Body of pancreas (tissue), 4 donors: ENCODE data around the gene ARFGAP2. TPM values are rescaled to one million over a fixed set of nuclear protein-coding genes. Genes with fewer than 3 reads are reported as not detected.

ENCODE experiments used
- ATAC-seq: fragments of 150-250 bp; one replicate; pipeline ENCODE4 v1.9.1; 2016
- DNase-seq, 4 donors: peaks; one replicate each; pipeline ENCODE4 v3.0.0-alpha.2; 2019
- H3K27ac ChIP-seq, 4 donors: fragments of 200-600 bp; sonication (generic); 1 replicate in 3 of 4; 2 replicates in 1 of 4; pipeline versions ENCODE4 v1.5.1 to v1.6.1; 2016 to 2019; ENCODE audit warnings: mild to moderate bottlenecking in 1 of 4, mixed read lengths in 1 of 4, moderate library complexity in 1 of 4
- H3K27me3 ChIP-seq, 2 donors: fragments of 200-600 bp; sonication (generic); one replicate each; pipeline ENCODE4 v1.6.0; 2016; ENCODE audit warnings: mild to moderate bottlenecking in 1 of 2
- H3K36me3 ChIP-seq, 2 donors: fragments of 200-600 bp; sonication (generic); replicated peaks in 1 of 2; 2 replicates each; pipeline ENCODE4 v1.5.1; 2016; ENCODE audit warnings: low read depth in 2 of 2; ENCODE audit not compliant: insufficient read depth in 1 of 2
- H3K4me1 ChIP-seq: fragments of 200-600 bp; sonication (generic); one replicate; pipeline ENCODE4 v1.6.0; 2016
- H3K4me3 ChIP-seq, 2 donors: fragments of 200-600 bp; sonication (generic); 1 replicate in 1 of 2; 2 replicates in 1 of 2; pipeline ENCODE4 v1.5.1; 2016 to 2019
- H3K9me3 ChIP-seq, 3 donors: fragments of 200-600 bp; sonication (generic); 1 replicate in 2 of 3; 2 replicates in 1 of 3; pipeline ENCODE4 v1.5.1; 2016
- CTCF ChIP-seq, 7 experiments: fragments of 450-650 bp in 4 of 7; fragments of 200-600 bp in 3 of 7; sonication (generic) in 3 of 7; IDR thresholded peaks; one replicate each; pipeline ENCODE4 v1.5.1; 2016 to 2019; ENCODE audit warnings: antibody characterized with exemption in 7 of 7
- POLR2A ChIP-seq, 3 donors: fragments of 450-650 bp; IDR thresholded peaks; one replicate each; pipeline ENCODE4 v1.6.1; 2016; ENCODE audit warnings: antibody characterized with exemption in 3 of 3, mild to moderate bottlenecking in 2 of 3
- WGBS, 2 donors: methylation state at CpG; one replicate each; pipeline ENCODE4 v1.1.5; 2017; 5-methylcytosine and 5-hydroxymethylcytosine counted together
- intact Hi-C: fragments of 100-400 bp; cut with DNase I; formaldehyde crosslinking; loops from one replicate; pipeline ENCODE4 v1.15.1; 2023
- total RNA-seq, 2 donors: library from RNA; depleted of rRNA; stranded (reverse); fragments of >200 nt; gene quantifications; one replicate each; pipeline ENCODE4 v1.1.0, GENCODE V29; 2016

The ARFGAP2 gene
- total RNA-seq, 2 donors from 2014 or later = 143 to 212 TPM

DNA sequence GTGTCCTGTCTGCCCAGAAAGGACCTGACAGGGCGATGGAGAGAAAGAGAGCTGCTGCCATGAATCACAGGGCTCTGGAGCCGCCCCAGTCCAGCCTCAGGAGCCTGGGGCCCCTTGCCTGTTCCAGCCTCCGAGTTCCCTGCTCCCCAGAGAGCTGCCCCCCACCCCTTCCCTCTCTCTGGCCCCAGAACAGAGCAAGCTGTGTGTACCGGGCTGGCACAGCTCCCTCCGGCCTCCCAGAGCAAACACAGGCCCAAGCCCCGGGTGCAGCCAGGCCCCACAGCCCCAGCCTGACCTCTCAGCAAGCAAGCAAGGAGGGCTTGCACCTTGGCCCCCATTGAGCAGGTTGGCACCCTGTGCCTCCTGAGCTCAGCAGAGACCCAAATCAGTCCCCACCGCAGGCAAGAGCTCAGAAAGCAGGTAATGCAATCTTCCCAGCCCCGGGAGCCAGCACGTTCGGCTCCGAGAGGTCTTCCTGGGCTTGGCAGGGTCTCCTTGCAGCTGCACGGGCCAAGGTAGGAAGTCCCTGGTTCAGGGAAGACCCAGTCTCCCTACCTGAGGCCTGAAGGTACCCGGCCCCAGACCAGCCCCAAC lies 8.1 kb upstream of the ARFGAP2 start:
- intact Hi-C loops = no loop called here
- Histone ChIP-seq H3K36me3 (no peaks in the 10 kb centered on the region), H3K27ac (peak overlapping the region; percentile 85 to 92 (median 90)), H3K4me3 (peak overlapping the region; percentile 63 to 77), H3K9me3 (no peaks in the 10 kb centered on the region), H3K4me1 (peaks cover 47% of the 10 kb centered on the region), H3K27me3 (no peaks in the 10 kb centered on the region)
- no peak for ATAC-seq
- TF ChIP-seq POLR2A (IDR thresholded peaks at IDR 0.05) (no peak), CTCF (IDR thresholded peaks at IDR 0.05) (no peak)
- peak; percentile 55 to 82 (median 74) for DNase-seq
- WGBS, 2 donors = 17% methylated on average over 9 of the region's 13 CpGs; no CpG with 5 or more reads in 1 of the 2 donors

GRCh38 chr11:47183969-47184368 lies 7.3 kb upstream of the ARFGAP2 start:
- peak overlapping the region in 3 of 4 donors; percentile 85 to 92 (median 91) for H3K27ac ChIP-seq
- WGBS, 2 donors = 77 to 80% methylated on average over 7 of the region's 7 CpGs
- intact Hi-C loops = no loop called here

GRCh38 chr11:47183031-47183856 lies 6.6 kb upstream of the ARFGAP2 start:
- TF ChIP-seq POLR2A (IDR thresholded peaks at IDR 0.05) = no peak
- no peak for TF ChIP-seq CTCF (IDR thresholded peaks at IDR 0.05)
- Histone ChIP-seq H3K9me3 (no peaks in the 10 kb centered on the region), H3K27me3 (no peaks in the 10 kb centered on the region), H3K4me1 (peaks cover 42% of the 10 kb centered on the region), H3K36me3 (no peaks in the 10 kb centered on the region), H3K4me3 (no peak overlapping the region), H3K27ac (no peak overlapping the region)
- WGBS, 2 donors = 83 to 86% methylated on average over 17 to 18 of the region's 25 CpGs
- DNase-seq (no peak), ATAC-seq (no peak)
- intact Hi-C loops = no loop called here

More at GRCh38 chr11:47183969-47184368, 7.3 kb upstream of the ARFGAP2 start:
- peaks cover 44% of the 10 kb centered on the region for H3K4me1 ChIP-seq
- no peak for ATAC-seq
- DNase-seq = no peak
- H3K9me3 ChIP-seq = no peaks in the 10 kb centered on the region
- H3K27me3 ChIP-seq = no peaks in the 10 kb centered on the region
- H3K4me3 ChIP-seq = no peak overlapping the region
- TF ChIP-seq CTCF (IDR thresholded peaks at IDR 0.05) = no peak
- no peak for TF ChIP-seq POLR2A (IDR thresholded peaks at IDR 0.05)
- no peaks in the 10 kb centered on the region for H3K36me3 ChIP-seq

- WGBS, 2 donors = 92 to 96% methylated on average over 14 to 15 of the region's 17 CpGs
- no peaks in the 10 kb centered on the region for H3K27me3 ChIP-seq
- no peak overlapping the region for H3K27ac ChIP-seq
- H3K4me1 ChIP-seq = peaks cover 42% of the 10 kb centered on the region
- H3K36me3 ChIP-seq = no peaks in the 10 kb centered on the region
- TF ChIP-seq CTCF (IDR thresholded peaks at IDR 0.05) = no peak
- no peak for TF ChIP-seq POLR2A (IDR thresholded peaks at IDR 0.05)
- intact Hi-C loops = no loop called here
- H3K9me3 ChIP-seq = no peaks in the 10 kb centered on the region
- DNase-seq (no peak), ATAC-seq (no peak)
- no peak overlapping the region for H3K4me3 ChIP-seq
Measured at GRCh38 chr11:47182380-47182779, 5.7 kb upstream of the ARFGAP2 start.
